ENCODE measurements around the gene EPB41.
A peak's percentile ranks its signal among the peaks of the same experiment; 100 is the strongest.
"Not testable (repeated sequence)": the region's sequence is repeated elsewhere in the genome, so short reads cannot be mapped to it uniquely, and the experiment has no call there.

The EPB41 gene

GRCh38 chr1:29117381-29117780, 203.0 kb downstream of the EPB41 start:
- no peak for DNase-seq

- DNase-seq = no peak
These were observed 205.0 kb downstream of the EPB41 start for GRCh38 chr1:29119121-29119929.

GRCh38 chr1:29120367-29120766, 206.0 kb downstream of the EPB41 start:
- DNase-seq = no peak

- DNase-seq = peak; percentile 63 to 64
These were observed 206.6 kb downstream of the EPB41 start for GRCh38 chr1:29120947-29121485.

GRCh38 chr1:29121516-29121935, 207.2 kb downstream of the EPB41 start:
- peak in 1 of 2 donors; percentile 11 for DNase-seq

GRCh38 chr1:29121936-29122681, 207.7 kb downstream of the EPB41 start:
- no peak for DNase-seq

GRCh38 chr1:29122682-29123052, 208.3 kb downstream of the EPB41 start:
- no peak for DNase-seq

GRCh38 chr1:29123053-29123886, 208.9 kb downstream of the EPB41 start:
- DNase-seq = no peak

GRCh38 chr1:29123887-29124365, 209.6 kb downstream of the EPB41 start, which contains the start of gene TMEM200B:
Gene TMEM200B (minus strand): TSS chr1:29123903. CDS start chr1:29121828, 2,075 bp downstream.
- peak in 1 of 2 donors; percentile 6 for DNase-seq

- peak; percentile 22 to 45 for DNase-seq
These were observed 210.2 kb downstream of the EPB41 start for GRCh38 chr1:29124366-29125236.

- DNase-seq = no peak
These were observed 210.9 kb downstream of the EPB41 start for GRCh38 chr1:29125237-29125641.

GRCh38 chr1:29125788-29126187, 211.4 kb downstream of the EPB41 start:
- no peak for DNase-seq

- no peak for DNase-seq
These were observed 211.8 kb downstream of the EPB41 start for GRCh38 chr1:29126198-29126597.

GRCh38 chr1:29128739-29129138, 214.4 kb downstream of the EPB41 start:
- no peak for DNase-seq

GRCh38 chr1:29129916-29130315, 215.5 kb downstream of the EPB41 start:
- DNase-seq = no peak

- not testable (repeated sequence) for DNase-seq
These were observed 216.7 kb downstream of the EPB41 start for GRCh38 chr1:29131056-29131455.

- no peak for DNase-seq
These were observed 219.7 kb downstream of the EPB41 start for GRCh38 chr1:29133861-29134694.

- no peak for DNase-seq
These were observed 220.3 kb downstream of the EPB41 start for GRCh38 chr1:29134695-29135028.

GRCh38 chr1:29136391-29136915, 222.1 kb downstream of the EPB41 start:
- no peak for DNase-seq

- DNase-seq = no peak
These were observed 228.3 kb downstream of the EPB41 start for GRCh38 chr1:29142714-29143113.

- DNase-seq = no peak
These were observed 229.8 kb downstream of the EPB41 start for GRCh38 chr1:29144178-29144577.
